Measurements from ENCODE around the gene NEK6.

NEK6 gene

GRCh38 chr9:124296796-124297550 lies 39.2 kb downstream of the NEK6 start:
- no peak for DNase-seq (ENCODE audit: low read depth in 3 of 3)

GRCh38 chr9:124297551-124297901 lies 39.8 kb downstream of the NEK6 start:
- DNase-seq (ENCODE audit: low read depth in 3 of 3), result no peak

- DNase-seq (ENCODE audit: low read depth in 3 of 3), result no peak
Measured at GRCh38 chr9:124297915-124298645, 40.3 kb downstream of the NEK6 start.

- DNase-seq (ENCODE audit: low read depth in 3 of 3), result no peak
Measured at GRCh38 chr9:124298646-124299235, 41.0 kb downstream of the NEK6 start.

GRCh38 chr9:124299515-124300090 lies 41.9 kb downstream of the NEK6 start:
- no peak for DNase-seq (ENCODE audit: low read depth in 3 of 3)

GRCh38 chr9:124300312-124300711 lies 42.6 kb downstream of the NEK6 start:
- DNase-seq (ENCODE audit: low read depth in 3 of 3), result no peak

- no peak for DNase-seq (ENCODE audit: low read depth in 3 of 3)
Measured at GRCh38 chr9:124302921-124303320, 45.2 kb downstream of the NEK6 start.

GRCh38 chr9:124303762-124304161 lies 46.0 kb downstream of the NEK6 start:
- no peak for DNase-seq (ENCODE audit: low read depth in 3 of 3)

- no peak for DNase-seq (ENCODE audit: low read depth in 3 of 3)
Measured at GRCh38 chr9:124304285-124304684, 46.5 kb downstream of the NEK6 start.

GRCh38 chr9:124306098-124306735 lies 48.5 kb downstream of the NEK6 start:
- no peak for DNase-seq (ENCODE audit: low read depth in 3 of 3)

GRCh38 chr9:124307379-124308030 lies 49.8 kb downstream of the NEK6 start:
- DNase-seq (ENCODE audit: low read depth in 3 of 3), result no peak

GRCh38 chr9:124308606-124309491 lies 51.1 kb downstream of the NEK6 start:
- no peak for DNase-seq (ENCODE audit: low read depth in 3 of 3)

- no peak for DNase-seq (ENCODE audit: low read depth in 3 of 3)
Measured at GRCh38 chr9:124309667-124310084, 51.9 kb downstream of the NEK6 start.

GRCh38 chr9:124311283-124311682 lies 53.5 kb downstream of the NEK6 start:
- DNase-seq (ENCODE audit: low read depth in 3 of 3), result no peak

- no peak for DNase-seq (ENCODE audit: low read depth in 3 of 3)
Measured at GRCh38 chr9:124312290-124313265, 54.8 kb downstream of the NEK6 start.

GRCh38 chr9:124313940-124314339 lies 56.2 kb downstream of the NEK6 start:
- no peak for DNase-seq (ENCODE audit: low read depth in 3 of 3)

GRCh38 chr9:124315882-124316281 lies 58.1 kb downstream of the NEK6 start:
- DNase-seq (ENCODE audit: low read depth in 3 of 3), result no peak

- DNase-seq (ENCODE audit: low read depth in 3 of 3), result no peak
Measured at GRCh38 chr9:124320062-124320973, 62.6 kb downstream of the NEK6 start.
